GM21423 (cell line): ENCODE data around the gene HBG1.
"Not testable (repeated sequence)": the region's sequence is repeated elsewhere in the genome, so short reads cannot be mapped to it uniquely, and the experiment has no call there.

ENCODE experiments used
- ATAC-seq: cut with Tn5 transposase; IDR thresholded peaks from one replicate; pipeline ENCODE4 v1.9.1; 2021; ENCODE audit warnings: mild to moderate bottlenecking, moderate library complexity; ENCODE audit not compliant: unreplicated experiment

Gene HBG1

DNA sequence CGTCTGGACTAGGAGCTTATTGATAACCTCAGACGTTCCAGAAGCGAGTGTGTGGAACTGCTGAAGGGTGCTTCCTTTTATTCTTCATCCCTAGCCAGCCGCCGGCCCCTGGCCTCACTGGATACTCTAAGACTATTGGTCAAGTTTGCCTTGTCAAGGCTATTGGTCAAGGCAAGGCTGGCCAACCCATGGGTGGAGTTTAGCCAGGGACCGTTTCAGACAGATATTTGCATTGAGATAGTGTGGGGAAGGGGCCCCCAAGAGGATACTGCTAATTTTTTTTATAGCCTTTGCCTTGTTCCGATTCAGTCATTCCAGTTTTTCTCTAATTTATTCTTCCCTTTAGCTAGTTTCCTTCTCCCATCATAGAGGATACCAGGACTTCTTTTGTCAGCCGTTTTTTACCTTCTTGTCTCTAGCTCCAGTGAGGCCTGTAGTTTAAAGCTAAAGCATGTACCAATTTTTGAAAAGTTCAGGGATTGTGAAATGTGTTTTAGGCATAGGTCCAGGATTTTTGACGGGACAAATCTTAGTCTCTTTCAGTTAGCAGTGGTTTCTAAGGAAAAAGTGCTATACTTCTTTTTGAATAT, at the start of gene HBG1:
Gene HBG1 (minus strand): TSS at position 51 of the 590 bp plus-strand sequence. CDS start 53 bp downstream, outside the sequence.
- not testable (repeated sequence) for ATAC-seq

- no peak for ATAC-seq
Measured at GRCh38 chr11:5298451-5298850, 48.8 kb upstream of the HBG1 start.

DNA sequence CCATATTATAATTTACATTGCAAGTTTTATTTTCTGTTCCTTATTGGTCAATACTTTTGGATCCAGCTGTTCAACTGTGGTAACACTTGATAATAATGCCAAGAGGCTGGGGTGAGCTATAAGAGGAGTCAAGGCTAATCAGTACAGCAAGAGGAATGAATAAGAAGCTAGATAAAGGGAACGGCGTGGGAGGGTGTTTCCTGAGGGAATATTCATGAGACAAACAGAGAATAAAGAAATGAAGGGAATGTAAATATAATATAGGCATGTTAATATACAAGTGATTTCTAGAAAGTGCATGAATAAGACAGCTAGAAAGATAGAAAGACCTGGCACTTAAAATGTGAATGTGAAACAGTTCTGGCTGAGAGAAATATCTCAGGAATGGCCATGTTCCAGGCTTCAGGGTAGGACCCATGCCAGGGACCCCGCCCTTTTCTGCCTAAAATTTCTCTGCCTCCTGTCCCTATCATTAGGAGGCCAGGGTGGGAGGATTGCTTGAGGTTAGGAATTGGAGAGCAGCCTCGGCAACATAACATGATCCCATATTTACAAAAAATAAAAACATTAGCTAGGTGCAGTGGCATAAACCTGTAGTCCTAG, 48.2 kb upstream of the HBG1 start:
- ATAC-seq: no peak

DNA sequence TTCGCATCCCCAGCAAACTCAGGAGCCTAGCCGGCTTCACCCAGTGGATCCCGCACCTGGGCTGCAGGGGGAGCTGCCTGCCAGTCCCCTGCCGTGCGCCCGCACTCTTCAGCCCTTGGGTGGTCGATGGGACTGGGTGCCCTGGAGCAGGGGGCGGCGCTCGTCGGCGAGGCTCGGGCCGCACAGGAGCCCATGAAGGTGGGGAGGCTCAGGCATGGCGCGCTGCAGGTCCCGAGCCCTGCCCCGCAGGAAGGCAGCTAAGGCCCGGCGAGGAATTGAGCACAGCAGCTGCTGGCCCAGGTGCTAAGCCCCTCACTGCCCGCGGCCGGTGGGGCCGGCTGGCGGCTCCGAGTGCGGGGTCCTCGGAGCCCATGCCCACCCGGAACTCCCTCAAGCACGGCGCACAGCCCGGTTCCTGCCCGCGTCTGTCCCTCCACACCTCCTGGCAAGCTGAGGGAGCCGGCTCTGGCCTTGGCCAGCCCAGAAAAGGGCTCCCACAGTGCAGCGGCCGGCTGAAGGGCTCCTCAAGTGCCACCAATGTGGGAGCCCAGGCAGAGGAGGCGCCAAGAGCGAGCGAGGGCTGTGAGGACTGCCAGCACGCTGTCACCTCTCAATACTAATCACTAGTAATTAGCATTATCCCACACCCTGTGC, 44.8 kb upstream of the HBG1 start:
- ATAC-seq: not testable (repeated sequence)

- ATAC-seq: no peak
Measured at GRCh38 chr11:5293028-5293427, 43.4 kb upstream of the HBG1 start.

- ATAC-seq: peak; percentile 95
Measured at GRCh38 chr11:5291207-5291838, 41.7 kb upstream of the HBG1 start.

DNA sequence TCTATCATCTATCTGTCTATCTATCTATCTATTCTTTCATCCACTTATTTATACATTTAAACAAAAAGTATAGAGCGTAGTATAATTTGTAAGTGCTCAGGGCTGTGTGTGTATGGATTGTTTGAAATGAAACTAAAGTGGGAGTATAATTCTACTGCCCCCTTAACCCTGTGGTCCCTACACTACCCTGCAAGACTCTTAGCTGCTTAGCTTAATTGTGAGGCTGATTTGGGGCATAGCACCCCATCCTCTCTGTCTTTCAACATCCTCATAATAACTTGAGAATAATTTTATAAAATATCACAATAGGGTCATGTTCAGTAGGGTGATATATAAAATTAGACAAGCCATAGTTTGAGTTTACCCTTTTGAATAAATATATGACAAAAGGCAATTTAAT, 40.4 kb upstream of the HBG1 start:
- ATAC-seq: no peak

DNA sequence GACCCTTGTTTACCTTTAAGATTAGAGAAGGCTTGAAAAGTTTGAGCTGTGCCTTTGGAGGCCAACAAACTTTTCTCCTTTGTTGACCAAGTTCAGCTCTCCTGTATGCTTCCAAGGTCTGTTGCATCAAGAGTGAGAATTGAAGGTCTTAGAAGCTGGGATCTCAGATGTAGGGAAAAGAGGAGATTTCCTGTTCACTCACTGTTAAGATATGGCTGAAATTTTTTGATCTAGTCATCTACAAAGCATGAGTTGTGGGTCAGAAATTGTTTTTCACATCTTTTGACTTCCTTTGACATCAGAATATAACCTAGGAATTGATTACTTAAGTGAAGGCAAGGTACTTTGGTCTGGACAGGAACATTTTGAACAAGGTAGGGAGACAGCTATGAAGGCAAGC, 40.0 kb upstream of the HBG1 start:
- ATAC-seq: no peak

DNA sequence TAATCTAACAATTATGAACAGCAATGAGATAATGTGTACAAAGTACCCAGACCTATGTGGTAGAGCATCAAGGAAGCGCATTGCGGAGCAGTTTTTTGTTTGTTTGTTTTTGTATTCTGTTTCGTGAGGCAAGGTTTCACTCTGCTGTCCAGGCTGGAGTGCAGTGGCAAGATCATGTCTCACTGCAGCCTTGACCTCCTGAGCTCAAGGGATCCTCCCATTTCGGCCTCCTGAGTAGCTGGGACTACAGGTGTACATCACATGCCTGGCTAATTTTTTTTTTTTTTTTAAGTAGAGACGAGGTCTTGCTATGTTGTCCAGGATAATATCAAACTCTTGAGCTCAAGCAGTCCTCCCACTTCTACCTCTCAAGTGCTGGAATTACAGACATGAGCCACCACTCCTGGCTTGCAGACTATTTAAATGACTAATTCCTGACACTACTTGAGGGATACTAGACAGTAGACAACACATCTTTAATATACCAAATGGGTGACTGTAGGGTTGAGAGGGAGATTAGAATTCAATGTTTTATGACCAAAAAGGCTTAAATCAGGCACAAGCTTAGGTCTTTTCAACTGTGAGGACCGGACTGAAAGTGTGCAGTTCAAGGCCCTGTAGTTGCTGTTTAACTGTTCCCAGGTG, 39.4 kb upstream of the HBG1 start:
- ATAC-seq: no peak

DNA sequence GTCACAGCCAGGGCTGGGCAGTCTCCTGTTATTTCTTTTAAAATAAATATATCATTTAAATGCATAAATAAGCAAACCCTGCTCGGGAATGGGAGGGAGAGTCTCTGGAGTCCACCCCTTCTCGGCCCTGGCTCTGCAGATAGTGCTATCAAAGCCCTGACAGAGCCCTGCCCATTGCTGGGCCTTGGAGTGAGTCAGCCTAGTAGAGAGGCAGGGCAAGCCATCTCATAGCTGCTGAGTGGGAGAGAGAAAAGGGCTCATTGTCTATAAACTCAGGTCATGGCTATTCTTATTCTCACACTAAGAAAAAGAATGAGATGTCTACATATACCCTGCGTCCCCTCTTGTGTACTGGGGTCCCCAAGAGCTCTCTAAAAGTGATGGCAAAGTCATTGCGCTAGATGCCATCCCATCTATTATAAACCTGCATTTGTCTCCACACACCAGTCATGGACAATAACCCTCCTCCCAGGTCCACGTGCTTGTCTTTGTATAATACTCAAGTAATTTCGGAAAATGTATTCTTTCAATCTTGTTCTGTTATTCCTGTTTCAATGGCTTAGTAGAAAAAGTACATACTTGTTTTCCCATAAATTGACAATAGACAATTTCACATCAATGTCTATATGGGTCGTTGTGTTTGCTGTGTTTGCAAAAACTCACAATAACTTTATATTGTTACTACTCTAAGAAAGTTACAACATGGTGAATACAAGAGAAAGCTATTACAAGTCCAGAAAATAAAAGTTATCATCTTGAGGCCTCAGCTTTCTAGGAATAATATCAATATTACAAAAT, 38.6 kb upstream of the HBG1 start:
- ATAC-seq: no peak

- no peak for ATAC-seq
Measured at GRCh38 chr11:5286901-5287300, 37.2 kb upstream of the HBG1 start.

GRCh38 chr11:5286351-5286750, 36.7 kb upstream of the HBG1 start:
- ATAC-seq: no peak

DNA sequence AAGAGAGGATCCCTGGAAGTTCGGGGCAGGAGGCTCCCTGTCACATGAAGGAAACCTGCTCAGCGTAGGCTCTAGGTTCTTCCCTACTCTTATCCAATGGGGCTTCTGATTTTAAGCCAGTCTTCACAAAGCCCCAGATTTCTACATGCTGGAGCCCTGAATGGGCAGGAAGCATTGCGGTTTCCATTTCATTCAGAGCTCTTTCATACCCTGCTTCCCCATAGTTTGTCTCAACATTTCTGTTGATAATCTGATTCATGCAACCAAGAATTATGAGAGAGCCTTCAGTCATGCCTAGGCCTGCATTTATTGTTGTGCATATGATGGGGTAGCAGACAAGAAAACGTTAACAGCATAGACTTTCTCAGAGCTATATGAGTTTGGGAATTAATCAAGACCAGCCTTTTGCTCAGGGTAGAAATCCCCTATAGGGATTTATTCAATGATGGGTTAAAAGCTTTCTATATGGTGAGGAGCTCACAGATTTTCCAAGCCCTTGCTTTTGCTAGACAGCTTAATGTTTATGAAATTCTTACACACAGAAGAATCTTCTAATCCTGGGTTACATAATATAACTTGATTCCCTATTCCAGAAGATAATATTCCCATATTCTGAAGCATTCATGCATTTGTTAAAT, 36.2 kb upstream of the HBG1 start:
- no peak for ATAC-seq

DNA sequence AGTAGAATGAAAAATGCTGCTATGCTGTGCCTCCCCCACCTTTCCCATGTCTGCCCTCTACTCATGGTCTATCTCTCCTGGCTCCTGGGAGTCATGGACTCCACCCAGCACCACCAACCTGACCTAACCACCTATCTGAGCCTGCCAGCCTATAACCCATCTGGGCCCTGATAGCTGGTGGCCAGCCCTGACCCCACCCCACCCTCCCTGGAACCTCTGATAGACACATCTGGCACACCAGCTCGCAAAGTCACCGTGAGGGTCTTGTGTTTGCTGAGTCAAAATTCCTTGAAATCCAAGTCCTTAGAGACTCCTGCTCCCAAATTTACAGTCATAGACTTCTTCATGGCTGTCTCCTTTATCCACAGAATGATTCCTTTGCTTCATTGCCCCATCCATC, 35.0 kb upstream of the HBG1 start:
- no peak for ATAC-seq

DNA sequence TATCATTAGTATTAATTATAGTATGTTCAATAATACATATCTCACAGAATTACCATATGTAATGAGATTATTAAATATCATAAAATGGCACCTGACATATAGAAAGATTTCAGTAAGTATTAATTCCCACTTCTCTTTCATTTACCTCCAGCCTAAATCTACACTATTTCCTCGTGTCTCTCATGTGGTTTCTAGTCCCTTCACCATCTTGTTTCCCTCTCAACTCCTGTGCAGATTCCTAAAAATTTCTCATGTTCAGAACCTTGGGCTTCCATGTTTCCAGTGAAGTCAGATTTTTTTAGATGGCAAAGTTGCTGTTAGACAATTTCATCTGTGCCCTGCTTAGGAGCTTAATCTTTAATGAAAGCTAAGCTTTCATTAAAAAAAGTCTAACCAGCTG, 34.2 kb upstream of the HBG1 start:
- no peak for ATAC-seq

- ATAC-seq: no peak
Measured at GRCh38 chr11:5283086-5283485, 33.4 kb upstream of the HBG1 start.

DNA sequence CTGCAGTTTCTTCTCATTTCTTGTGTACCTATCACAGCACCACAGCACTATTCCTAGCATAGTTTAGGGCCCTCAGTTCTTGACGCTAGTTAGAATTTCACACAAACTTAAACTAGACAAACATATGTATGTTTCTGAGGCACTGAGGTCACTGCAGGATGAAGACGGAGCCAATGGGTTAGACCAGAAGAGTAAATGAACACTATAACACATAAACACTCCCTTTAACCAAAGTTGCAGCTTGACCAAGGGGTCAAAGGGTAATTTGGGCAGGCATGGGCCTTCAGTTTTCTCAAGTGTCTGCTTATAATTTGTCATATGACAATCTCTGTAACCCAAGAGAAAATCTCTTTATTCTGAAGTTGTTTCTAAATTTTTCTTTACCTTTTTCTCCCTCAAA, 33.0 kb upstream of the HBG1 start:
- ATAC-seq: no peak

DNA sequence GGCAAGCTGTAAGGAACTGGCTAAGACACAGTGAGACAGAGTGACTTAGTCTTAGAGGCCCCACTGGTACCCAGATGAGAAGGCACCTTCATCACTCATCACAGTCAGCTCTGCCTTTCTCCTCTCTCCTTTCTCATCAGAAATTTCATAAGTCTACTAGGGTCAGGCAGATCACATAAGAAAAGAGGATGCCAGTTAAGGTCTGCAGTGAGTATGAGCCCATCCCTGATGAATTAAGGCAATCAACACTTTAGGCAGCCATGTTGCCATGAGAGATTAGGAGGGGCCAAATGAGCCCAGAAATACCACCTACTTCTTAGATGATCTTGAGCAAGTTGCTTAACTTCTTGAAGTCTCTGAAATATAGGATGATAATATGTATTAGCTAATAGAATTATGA, 31.9 kb upstream of the HBG1 start:
- ATAC-seq: no peak

- ATAC-seq: peak; percentile 98
Measured at GRCh38 chr11:5280582-5281102, 31.0 kb upstream of the HBG1 start.

DNA sequence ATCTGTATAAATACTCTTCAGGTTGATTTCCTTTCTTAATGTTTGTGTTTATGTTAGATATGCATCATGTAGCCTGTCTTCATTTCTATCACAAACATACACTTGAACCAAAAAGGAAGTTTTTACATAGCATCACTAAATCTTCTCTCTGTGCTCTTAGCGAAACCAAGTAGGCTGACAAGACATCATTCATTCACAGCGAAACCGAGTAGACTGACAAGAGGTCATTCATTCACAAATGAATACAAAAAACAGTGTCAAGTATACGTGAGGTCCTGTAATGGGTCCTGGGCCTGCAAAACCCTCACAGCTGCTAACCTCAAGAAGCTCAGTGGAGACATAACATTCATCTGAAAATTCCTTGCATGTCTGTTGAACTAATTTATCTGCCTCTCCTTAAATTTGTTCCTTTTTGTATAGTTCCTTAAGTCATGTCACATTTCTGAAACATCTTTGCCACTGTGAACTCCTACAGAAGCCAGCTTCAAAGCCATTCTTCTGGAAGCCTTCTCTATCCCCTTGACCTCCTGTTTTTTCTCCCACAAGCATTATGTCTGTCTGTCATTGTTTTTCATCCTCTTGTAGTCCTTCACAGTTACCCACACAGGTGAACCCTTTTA, 29.9 kb upstream of the HBG1 start:
- no peak for ATAC-seq
